ENCODE results near the gene WDTC1. TPM values are rescaled to one million over a fixed set of nuclear protein-coding genes. Genes with fewer than 3 reads are reported as not detected.

The WDTC1 gene
- total RNA-seq, 1 donor from 2014 or later = 28.6 TPM

- no peak for DNase-seq (ENCODE audit: low read depth)
- TF ChIP-seq, protein P1, sequence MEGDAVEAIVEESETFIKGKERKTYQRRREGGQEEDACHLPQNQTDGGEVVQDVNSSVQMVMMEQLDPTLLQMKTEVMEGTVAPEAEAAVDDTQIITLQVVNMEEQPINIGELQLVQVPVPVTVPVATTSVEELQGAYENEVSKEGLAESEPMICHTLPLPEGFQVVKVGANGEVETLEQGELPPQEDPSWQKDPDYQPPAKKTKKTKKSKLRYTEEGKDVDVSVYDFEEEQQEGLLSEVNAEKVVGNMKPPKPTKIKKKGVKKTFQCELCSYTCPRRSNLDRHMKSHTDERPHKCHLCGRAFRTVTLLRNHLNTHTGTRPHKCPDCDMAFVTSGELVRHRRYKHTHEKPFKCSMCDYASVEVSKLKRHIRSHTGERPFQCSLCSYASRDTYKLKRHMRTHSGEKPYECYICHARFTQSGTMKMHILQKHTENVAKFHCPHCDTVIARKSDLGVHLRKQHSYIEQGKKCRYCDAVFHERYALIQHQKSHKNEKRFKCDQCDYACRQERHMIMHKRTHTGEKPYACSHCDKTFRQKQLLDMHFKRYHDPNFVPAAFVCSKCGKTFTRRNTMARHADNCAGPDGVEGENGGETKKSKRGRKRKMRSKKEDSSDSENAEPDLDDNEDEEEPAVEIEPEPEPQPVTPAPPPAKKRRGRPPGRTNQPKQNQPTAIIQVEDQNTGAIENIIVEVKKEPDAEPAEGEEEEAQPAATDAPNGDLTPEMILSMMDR (IDR thresholded peaks at IDR 0.05; ENCODE audit: insufficient read depth, low read length, poor library complexity, severe bottlenecking) = no peak
- Histone ChIP-seq H3K36me3 (ENCODE audit: control insufficient read depth, insufficient read depth, low read length) (no peaks in the 10 kb centered on the region), H3K4me3 (ENCODE audit: low read depth, low read length) (no peak overlapping the region), H3K27me3 (ENCODE audit: control insufficient read depth, insufficient read depth, low read length) (no peaks in the 10 kb centered on the region)
Observed at GRCh38 chr1:27246194-27246593, 11.8 kb downstream of the WDTC1 start.

DNA sequence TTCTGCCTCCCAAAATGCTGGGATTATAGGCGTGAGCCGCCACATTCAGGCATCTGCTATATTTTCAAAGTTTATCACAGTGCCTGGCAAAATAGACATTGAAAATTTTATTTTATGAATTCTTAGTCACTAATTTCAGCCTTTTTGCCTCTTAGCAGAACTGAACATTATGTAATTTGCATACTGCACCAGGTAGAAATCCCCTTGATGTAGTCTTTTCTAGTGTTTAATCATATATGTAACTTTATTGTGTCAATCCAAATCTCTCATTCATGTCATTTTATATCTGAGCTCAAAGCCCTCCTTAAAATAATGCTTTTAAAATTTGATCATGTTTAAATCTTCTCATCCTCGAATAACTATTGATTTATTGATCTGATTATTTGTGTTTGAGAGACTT, 19.2 kb downstream of the WDTC1 start:
- no peaks in the 10 kb centered on the region for H3K36me3 ChIP-seq (ENCODE audit: control insufficient read depth, insufficient read depth, low read length)
- H3K27me3 ChIP-seq (ENCODE audit: control insufficient read depth, insufficient read depth, low read length) = no peaks in the 10 kb centered on the region
- DNase-seq (ENCODE audit: low read depth) = no peak
- TF ChIP-seq, protein P1 (IDR thresholded peaks at IDR 0.05; ENCODE audit: insufficient read depth, low read length, poor library complexity, severe bottlenecking) = no peak
- no peak overlapping the region for H3K4me3 ChIP-seq (ENCODE audit: low read depth, low read length)

DNA sequence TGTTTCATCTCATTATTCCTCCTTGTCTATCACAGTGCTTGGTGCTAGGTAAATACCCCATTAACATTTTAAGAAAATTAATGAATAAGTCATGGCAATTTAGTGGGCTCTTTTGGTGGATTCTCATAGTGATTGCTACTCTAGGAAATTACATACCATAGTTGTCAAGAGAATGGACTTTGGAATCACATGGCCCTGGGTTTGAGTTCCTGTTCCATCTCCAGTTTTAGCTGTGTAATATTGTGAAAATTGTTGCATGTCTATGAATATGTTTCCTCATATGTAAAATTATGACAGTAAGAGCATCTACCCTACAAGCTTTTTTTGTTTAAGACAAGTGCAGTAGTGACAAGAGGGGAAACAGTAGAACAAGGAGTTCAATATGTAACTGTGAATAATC, 20.7 kb downstream of the WDTC1 start:
- TF ChIP-seq, protein P1 (IDR thresholded peaks at IDR 0.05; ENCODE audit: insufficient read depth, low read length, poor library complexity, severe bottlenecking) = no peak
- H3K27me3 ChIP-seq (ENCODE audit: control insufficient read depth, insufficient read depth, low read length) = no peaks in the 10 kb centered on the region
- H3K4me3 ChIP-seq (ENCODE audit: low read depth, low read length) = no peak overlapping the region
- DNase-seq (ENCODE audit: low read depth) = no peak
- H3K36me3 ChIP-seq (ENCODE audit: control insufficient read depth, insufficient read depth, low read length) = no peaks in the 10 kb centered on the region

- TF ChIP-seq, protein P1 (IDR thresholded peaks at IDR 0.05; ENCODE audit: insufficient read depth, low read length, poor library complexity, severe bottlenecking) = no peak
- no peaks in the 10 kb centered on the region for H3K27me3 ChIP-seq (ENCODE audit: control insufficient read depth, insufficient read depth, low read length)
- H3K4me3 ChIP-seq (ENCODE audit: low read depth, low read length) = no peak overlapping the region
- no peak for DNase-seq (ENCODE audit: low read depth)
- H3K36me3 ChIP-seq (ENCODE audit: control insufficient read depth, insufficient read depth, low read length) = no peaks in the 10 kb centered on the region
Observed at GRCh38 chr1:27257155-27257554, 22.7 kb downstream of the WDTC1 start.

GRCh38 chr1:27258598-27258997, 24.2 kb downstream of the WDTC1 start:
- Histone ChIP-seq H3K4me3 (ENCODE audit: low read depth, low read length) (no peak overlapping the region), H3K36me3 (ENCODE audit: control insufficient read depth, insufficient read depth, low read length) (no peaks in the 10 kb centered on the region), H3K27me3 (ENCODE audit: control insufficient read depth, insufficient read depth, low read length) (no peaks in the 10 kb centered on the region)
- DNase-seq (ENCODE audit: low read depth) = no peak
- TF ChIP-seq, protein P1 (IDR thresholded peaks at IDR 0.05; ENCODE audit: insufficient read depth, low read length, poor library complexity, severe bottlenecking) = no peak

DNA sequence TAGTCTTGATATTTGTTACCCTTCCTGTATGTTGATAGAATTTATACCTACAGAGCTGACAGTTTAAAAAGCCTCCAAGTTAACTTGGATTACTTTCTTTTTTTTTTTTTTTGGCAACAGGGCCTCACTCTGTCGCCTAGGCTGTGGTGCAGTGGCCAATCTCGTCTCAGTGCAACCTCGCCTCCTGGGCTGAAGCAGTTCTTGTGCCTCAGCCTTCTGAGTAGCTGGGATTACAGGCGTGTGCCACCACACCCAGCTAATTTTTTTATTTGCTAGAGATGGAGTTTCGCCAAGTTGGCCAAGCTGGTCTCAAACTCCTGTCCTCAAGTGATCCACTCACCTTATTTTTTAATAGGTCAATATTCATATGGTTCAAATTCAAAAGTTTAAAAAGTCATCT, 32.7 kb downstream of the WDTC1 start:
- Histone ChIP-seq H3K4me3 (ENCODE audit: low read depth, low read length) (no peak overlapping the region), H3K36me3 (ENCODE audit: control insufficient read depth, insufficient read depth, low read length) (no peaks in the 10 kb centered on the region), H3K27me3 (ENCODE audit: control insufficient read depth, insufficient read depth, low read length) (no peaks in the 10 kb centered on the region)
- DNase-seq (ENCODE audit: low read depth) = no peak
- TF ChIP-seq, protein P1 (IDR thresholded peaks at IDR 0.05; ENCODE audit: insufficient read depth, low read length, poor library complexity, severe bottlenecking) = no peak

All from kidney epithelial cell (primary cell).